Activated CD8-positive, alpha-beta memory T cell treated with anti-CD3 and anti-CD28 coated beads, Interleukin-2, amount 50 U/mL, for 4 hours (primary cell): ENCODE results near the gene NT5DC1.
A peak's percentile ranks its signal among the peaks of the same experiment; 100 is the strongest.

Experiments
- DNase-seq: peaks from one replicate; pipeline ENCODE4 v3.0.0-alpha.2; 2020

NT5DC1 gene

GRCh38 chr6:116100419-116101301 is at the start of gene NT5DC1:
Gene NT5DC1, plus strand, starts transcription at chr6:116100853. Its CDS starts 78 bp downstream, at chr6:116100931.
- peak; percentile 85 for DNase-seq

- DNase-seq, result no peak
These were observed 49.4 kb upstream of the NT5DC1 start for GRCh38 chr6:116051244-116051643.

GRCh38 chr6:116055513-116055912 is 45.1 kb upstream of the NT5DC1 start:
- DNase-seq, result no peak

GRCh38 chr6:116057766-116058165 is 42.9 kb upstream of the NT5DC1 start:
- no peak for DNase-seq

GRCh38 chr6:116059713-116060571 is 40.7 kb upstream of the NT5DC1 start:
- DNase-seq, result no peak

- DNase-seq, result no peak
These were observed 39.9 kb upstream of the NT5DC1 start, which contains the start of gene FRK for GRCh38 chr6:116060572-116061283. Gene FRK, minus strand, starts transcription at chr6:116060891. Its CDS starts 580 bp downstream, at chr6:116060311.

- DNase-seq, result no peak
These were observed 38.2 kb upstream of the NT5DC1 start for GRCh38 chr6:116062496-116062895.

- DNase-seq, result no peak
These were observed 36.0 kb upstream of the NT5DC1 start for GRCh38 chr6:116064666-116065065.

- no peak for DNase-seq
These were observed 33.9 kb upstream of the NT5DC1 start for GRCh38 chr6:116066789-116067188.

GRCh38 chr6:116070101-116070500 is 30.6 kb upstream of the NT5DC1 start:
- DNase-seq, result no peak

- no peak for DNase-seq
These were observed 29.9 kb upstream of the NT5DC1 start for GRCh38 chr6:116070616-116071389.

GRCh38 chr6:116072368-116072767 is 28.3 kb upstream of the NT5DC1 start:
- no peak for DNase-seq

- no peak for DNase-seq
These were observed 26.8 kb upstream of the NT5DC1 start for GRCh38 chr6:116073765-116074440.

- DNase-seq, result no peak
These were observed 25.8 kb upstream of the NT5DC1 start for GRCh38 chr6:116074732-116075390.

GRCh38 chr6:116078522-116078921 is 22.1 kb upstream of the NT5DC1 start:
- DNase-seq, result no peak

GRCh38 chr6:116078945-116079344 is 21.7 kb upstream of the NT5DC1 start:
- no peak for DNase-seq

GRCh38 chr6:116083052-116083451 is 17.6 kb upstream of the NT5DC1 start:
- DNase-seq, result no peak

GRCh38 chr6:116084284-116084683 is 16.4 kb upstream of the NT5DC1 start:
- no peak for DNase-seq

- DNase-seq, result no peak
These were observed 13.1 kb upstream of the NT5DC1 start for GRCh38 chr6:116087437-116088027.

- no peak for DNase-seq
These were observed 11.7 kb upstream of the NT5DC1 start for GRCh38 chr6:116088946-116089345.

GRCh38 chr6:116090251-116090650 is 10.4 kb upstream of the NT5DC1 start:
- no peak for DNase-seq
